Esophagus muscularis mucosa (tissue), 4 donors: ENCODE measurements around the gene NCLN. TPM values are rescaled to one million over a fixed set of nuclear protein-coding genes. Genes with fewer than 3 reads are reported as not detected.
"Not testable (repeated sequence)": the region's sequence is repeated elsewhere in the genome, so short reads cannot be mapped to it uniquely, and the experiment has no call there.

ENCODE experiments used
- DNase-seq: peaks from one replicate; pipeline ENCODE4 v3.0.0-alpha.2; 2017; ENCODE audit errors: extremely low spot score
- H3K27ac ChIP-seq, 4 donors: fragments of 200-600 bp; sonication (generic); replicated peaks in 1 of 4; 1 replicate in 3 of 4; 2 replicates in 1 of 4; pipeline ENCODE4 v1.5.1; 2016 to 2019; ENCODE audit warnings: mild to moderate bottlenecking in 1 of 4
- H3K27me3 ChIP-seq, 4 donors: fragments of 200-600 bp; sonication (generic); one replicate each; pipeline versions ENCODE4 v1.5.1 to v1.6.0; 2016 to 2019
- H3K36me3 ChIP-seq, 4 donors: fragments of 200-600 bp; sonication (generic); one replicate each; pipeline ENCODE4 v1.5.1; 2016 to 2019
- H3K4me1 ChIP-seq, 4 donors: fragments of 200-600 bp; sonication (generic); one replicate each; pipeline ENCODE4 v1.5.1; 2016 to 2019
- H3K4me3 ChIP-seq, 4 donors: fragments of 200-600 bp; sonication (generic); 1 replicate in 2 of 4; 2 replicates in 2 of 4; pipeline ENCODE4 v1.5.1; 2016 to 2019; ENCODE audit warnings: mild to moderate bottlenecking in 4 of 4, moderate library complexity in 1 of 4
- H3K9me3 ChIP-seq, 4 donors: fragments of 200-600 bp; sonication (generic); 1 replicate in 3 of 4; 2 replicates in 1 of 4; pipeline ENCODE4 v1.5.1; 2016 to 2019
- EP300 ChIP-seq: sonication (generic); formaldehyde crosslinking; IDR thresholded peaks from one replicate; pipeline ENCODE4 v1.6.1; 2017; ENCODE audit warnings: antibody characterized with exemption
- POLR2A ChIP-seq: fragments of 450-650 bp; IDR thresholded peaks from one replicate; pipeline ENCODE4 v1.6.1; 2017; ENCODE audit warnings: antibody characterized with exemption, moderate library complexity, mild to moderate bottlenecking, low read depth
- POLR2AphosphoS5 ChIP-seq, 2 donors: sonication (generic); formaldehyde crosslinking; IDR thresholded peaks; one replicate each; pipeline ENCODE4 v1.6.1; 2017; ENCODE audit warnings: antibody characterized with exemption in 2 of 2
- WGBS: methylation state at CpG from one replicate; pipeline ENCODE4 v1.1.5; 2018; 5-methylcytosine and 5-hydroxymethylcytosine counted together
- intact Hi-C: fragments of 100-400 bp; cut with DNase I; formaldehyde crosslinking; loops from one replicate; pipeline ENCODE4 v1.15.1; 2023
- total RNA-seq, 4 donors: library from RNA; depleted of rRNA; stranded (reverse); fragments of >200 nt; gene quantifications; one replicate each; pipeline versions ENCODE4 v1.1.0 to v1.2.1, GENCODE V29; 2016
- TF ChIP-seq, protein P1 (sequence below), 3 experiments: fragments of 200-600 bp in 2 of 3; fragments of 450-650 bp in 1 of 3; sonication (generic) in 2 of 3; IDR thresholded peaks; one replicate each; pipeline ENCODE4 v1.5.1; 2017 to 2019; ENCODE audit warnings: antibody characterized with exemption in 3 of 3, mild to moderate bottlenecking in 2 of 3, moderate library complexity in 1 of 3

NCLN gene
- total RNA-seq, 4 donors from 2014 or later, result 26.2 to 33.6 (median 29.7) TPM

DNA sequence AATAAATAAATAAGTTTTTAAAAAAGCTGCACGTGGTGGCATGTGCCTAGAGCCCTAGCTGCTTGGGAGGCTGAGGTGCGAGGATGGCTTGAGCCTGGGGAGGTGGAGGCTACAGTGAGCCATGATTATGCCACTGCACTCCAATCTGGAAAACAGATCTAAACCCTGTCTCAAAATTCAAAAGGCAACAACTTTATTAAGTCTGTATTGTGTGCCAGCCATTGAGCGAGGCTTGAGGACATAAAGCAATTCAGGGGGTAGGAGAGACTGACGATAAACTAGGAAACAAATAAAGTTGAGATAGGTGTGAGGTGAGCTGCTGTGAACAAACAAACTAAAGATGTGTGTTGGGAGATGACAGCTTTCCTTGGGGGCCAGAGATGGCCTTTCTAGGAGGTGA lies 47.4 kb downstream of the NCLN start:
- intact Hi-C loops, result no loop called here
- Histone ChIP-seq H3K9me3 (peaks cover 0 to under 1% (median 0%) of the 10 kb centered on the region in 4 donors), H3K4me1 (peaks cover 0 to 5% (median 0%) of the 10 kb centered on the region in 4 donors), H3K4me3 (no peak overlapping the region), H3K27ac (no peak overlapping the region), H3K36me3 (no peaks in the 10 kb centered on the region), H3K27me3 (peaks cover 0 to 64% (median 7%) of the 10 kb centered on the region in 4 donors)
- TF ChIP-seq, protein P1, sequence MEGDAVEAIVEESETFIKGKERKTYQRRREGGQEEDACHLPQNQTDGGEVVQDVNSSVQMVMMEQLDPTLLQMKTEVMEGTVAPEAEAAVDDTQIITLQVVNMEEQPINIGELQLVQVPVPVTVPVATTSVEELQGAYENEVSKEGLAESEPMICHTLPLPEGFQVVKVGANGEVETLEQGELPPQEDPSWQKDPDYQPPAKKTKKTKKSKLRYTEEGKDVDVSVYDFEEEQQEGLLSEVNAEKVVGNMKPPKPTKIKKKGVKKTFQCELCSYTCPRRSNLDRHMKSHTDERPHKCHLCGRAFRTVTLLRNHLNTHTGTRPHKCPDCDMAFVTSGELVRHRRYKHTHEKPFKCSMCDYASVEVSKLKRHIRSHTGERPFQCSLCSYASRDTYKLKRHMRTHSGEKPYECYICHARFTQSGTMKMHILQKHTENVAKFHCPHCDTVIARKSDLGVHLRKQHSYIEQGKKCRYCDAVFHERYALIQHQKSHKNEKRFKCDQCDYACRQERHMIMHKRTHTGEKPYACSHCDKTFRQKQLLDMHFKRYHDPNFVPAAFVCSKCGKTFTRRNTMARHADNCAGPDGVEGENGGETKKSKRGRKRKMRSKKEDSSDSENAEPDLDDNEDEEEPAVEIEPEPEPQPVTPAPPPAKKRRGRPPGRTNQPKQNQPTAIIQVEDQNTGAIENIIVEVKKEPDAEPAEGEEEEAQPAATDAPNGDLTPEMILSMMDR (IDR thresholded peaks at IDR 0.05), result no peak
- TF ChIP-seq POLR2A, result no peak
- no peak for TF ChIP-seq POLR2AphosphoS5 (IDR thresholded peaks at IDR 0.05)
- no peak for TF ChIP-seq EP300
- no peak for DNase-seq
- 71% methylated on average over 4 of the region's 4 CpGs for WGBS

DNA sequence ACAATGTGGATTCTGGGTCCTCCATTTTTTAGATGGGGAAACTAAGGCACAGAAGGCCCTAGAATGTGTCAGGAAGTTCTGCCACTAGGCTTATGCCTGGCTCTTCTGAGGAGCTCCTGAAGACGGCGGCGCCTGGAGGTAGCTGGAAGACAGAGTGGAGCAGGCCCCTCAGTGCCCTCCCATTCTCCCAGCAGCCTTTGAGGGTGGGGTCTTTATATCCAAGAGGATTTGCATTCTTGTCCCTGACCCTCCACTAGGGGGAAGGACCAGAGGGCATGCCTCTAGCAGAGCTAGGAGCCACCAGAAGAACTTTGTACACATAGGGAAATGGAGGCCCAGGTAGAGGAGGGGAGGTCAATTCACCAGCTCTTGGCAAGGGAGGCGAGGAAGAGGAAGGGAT lies 48.1 kb downstream of the NCLN start:
- Histone ChIP-seq H3K36me3 (no peaks in the 10 kb centered on the region), H3K27ac (no peak overlapping the region), H3K4me3 (no peak overlapping the region), H3K27me3 (peaks cover 0 to 57% (median 2%) of the 10 kb centered on the region in 4 donors), H3K9me3 (peaks cover 0 to 5% (median 0%) of the 10 kb centered on the region in 4 donors), H3K4me1 (no peaks in the 10 kb centered on the region)
- intact Hi-C loops, result no loop called here
- no peak for DNase-seq
- 60% methylated on average over 4 of the region's 4 CpGs for WGBS
- TF ChIP-seq POLR2AphosphoS5 (IDR thresholded peaks at IDR 0.05) (no peak), POLR2A (no peak), EP300 (no peak)
- TF ChIP-seq, protein P1 (IDR thresholded peaks at IDR 0.05), result no peak

DNA sequence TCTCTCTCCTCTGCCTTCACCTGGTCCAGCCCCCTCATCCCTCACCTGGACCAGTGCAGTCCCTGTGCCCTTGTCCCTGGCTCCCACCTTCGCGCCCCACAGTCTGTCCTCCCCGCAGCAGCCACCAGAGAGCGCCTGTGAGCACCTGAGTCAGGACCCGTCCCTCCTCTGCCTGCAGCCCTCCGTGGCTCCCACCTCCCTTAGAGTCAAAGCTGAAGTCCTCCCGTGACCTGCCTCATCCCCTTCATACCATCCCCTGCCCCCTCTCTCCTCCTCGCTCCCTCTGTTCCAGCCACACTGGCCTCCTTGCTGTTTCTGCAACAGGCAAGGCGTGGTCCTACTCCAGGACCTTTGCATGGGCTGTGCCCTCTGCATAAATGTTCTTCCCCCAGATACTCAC lies 49.1 kb downstream of the NCLN start:
- no peak for DNase-seq
- H3K27ac ChIP-seq, result no peak overlapping the region
- H3K4me3 ChIP-seq, result no peak overlapping the region
- WGBS, result 60% methylated on average over 9 of the region's 9 CpGs
- H3K27me3 ChIP-seq, result peaks cover 0 to 47% (median 0%) of the 10 kb centered on the region in 4 donors
- intact Hi-C loops, result no loop called here
- no peaks in the 10 kb centered on the region for H3K4me1 ChIP-seq
- no peak for TF ChIP-seq POLR2A
- TF ChIP-seq POLR2AphosphoS5 (IDR thresholded peaks at IDR 0.05), result no peak
- TF ChIP-seq, protein P1 (IDR thresholded peaks at IDR 0.05), result no peak
- no peak for TF ChIP-seq EP300
- peaks cover 0 to 5% (median 0%) of the 10 kb centered on the region in 4 donors for H3K9me3 ChIP-seq
- no peaks in the 10 kb centered on the region for H3K36me3 ChIP-seq

DNA sequence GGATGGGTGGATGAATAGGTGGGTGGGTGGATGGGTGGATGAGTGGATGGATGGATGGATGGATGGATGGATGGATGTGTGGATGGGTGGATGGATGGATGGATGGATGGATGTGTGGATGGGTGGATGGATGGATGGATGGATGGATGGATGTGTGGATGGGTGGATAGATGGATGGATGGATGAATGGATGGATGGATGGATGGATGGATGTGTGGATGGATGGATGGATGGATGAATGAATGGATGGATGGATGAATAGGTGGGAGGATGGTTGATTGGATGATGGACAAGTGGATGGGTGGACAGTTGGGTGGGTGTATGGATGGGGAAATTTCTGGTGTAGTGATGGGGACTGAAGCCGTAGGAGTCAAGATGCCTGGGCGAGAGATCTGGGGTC lies 49.9 kb downstream of the NCLN start:
- 89% methylated on average over 2 of the region's 2 CpGs for WGBS
- intact Hi-C loops, H3K36me3 ChIP-seq, H3K27ac ChIP-seq, H3K9me3 ChIP-seq, H3K4me1 ChIP-seq, H3K4me3 ChIP-seq, DNase-seq: not testable (repeated sequence)
- H3K27me3 ChIP-seq, result peaks cover 0 to 39% (median 0%) of the 10 kb centered on the region in 4 donors

DNA sequence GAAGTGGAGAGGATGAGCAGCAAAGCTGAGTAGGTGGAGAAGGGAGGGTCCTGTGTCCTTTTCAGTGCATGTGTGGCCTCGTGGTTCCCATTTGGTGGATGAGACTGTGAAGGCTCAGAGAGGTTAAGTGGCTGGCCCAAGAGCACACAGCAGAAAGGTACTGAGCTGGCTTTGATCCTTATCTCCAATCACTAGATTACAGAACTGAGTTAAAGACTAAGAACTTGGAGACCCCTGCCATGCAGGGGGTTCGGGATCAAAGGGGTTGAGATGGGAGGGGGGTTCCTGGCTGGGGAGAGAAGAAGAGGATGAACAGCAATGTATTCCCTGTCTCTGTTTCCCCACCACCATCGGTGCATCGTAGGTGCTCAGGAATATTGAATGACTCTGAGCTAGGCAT lies 50.5 kb downstream of the NCLN start:
- no peak overlapping the region for H3K27ac ChIP-seq
- WGBS, result 74% methylated on average over 4 of the region's 4 CpGs
- H3K4me3 ChIP-seq, result no peak overlapping the region
- H3K4me1 ChIP-seq, result no peaks in the 10 kb centered on the region
- DNase-seq, result no peak
- peaks cover 0 to 38% (median 0%) of the 10 kb centered on the region in 4 donors for H3K27me3 ChIP-seq
- peaks cover 0 to 5% (median 0%) of the 10 kb centered on the region in 4 donors for H3K9me3 ChIP-seq
- TF ChIP-seq POLR2A (no peak), POLR2AphosphoS5 (IDR thresholded peaks at IDR 0.05) (no peak)
- intact Hi-C loops, result no loop called here
- H3K36me3 ChIP-seq, result no peaks in the 10 kb centered on the region

DNA sequence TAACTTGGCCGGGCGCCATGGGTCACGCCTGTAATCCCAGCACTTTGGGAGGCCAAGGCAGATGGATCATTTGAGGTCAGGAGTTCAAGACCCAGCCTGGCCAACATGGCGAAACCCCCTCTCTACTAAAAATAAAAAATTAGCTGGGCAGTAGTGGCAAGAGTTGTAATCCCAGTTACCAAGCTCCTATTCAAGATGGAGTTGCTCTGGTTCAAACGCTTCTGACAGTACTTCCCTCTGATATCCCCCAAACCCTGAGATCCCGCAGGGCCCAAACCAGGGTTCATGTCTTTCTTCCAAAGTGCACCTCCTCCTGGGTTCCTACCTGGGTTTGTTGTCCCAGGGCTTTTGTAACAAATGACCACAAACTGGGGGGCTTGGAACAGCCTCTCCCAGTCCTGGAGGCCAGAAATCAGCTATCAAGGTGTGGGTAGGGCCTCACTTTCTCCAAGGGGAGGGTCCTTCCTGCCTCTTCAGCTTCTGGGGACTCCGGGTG lies 52.4 kb downstream of the NCLN start:
- TF ChIP-seq, protein P1 (IDR thresholded peaks at IDR 0.05), result no peak
- TF ChIP-seq POLR2AphosphoS5 (IDR thresholded peaks at IDR 0.05) (no peak), POLR2A (no peak), EP300 (no peak)
- intact Hi-C loops, result no loop called here
- WGBS, result 89% methylated on average over 7 of the region's 7 CpGs

More for the DNA sequence above, 52.4 kb downstream of the NCLN start:
- Histone ChIP-seq H3K4me1 (no peaks in the 10 kb centered on the region), H3K36me3 (no peaks in the 10 kb centered on the region), H3K27me3 (peaks cover 0 to 39% (median 0%) of the 10 kb centered on the region in 4 donors), H3K4me3 (no peak overlapping the region), H3K27ac (no peak overlapping the region), H3K9me3 (peaks cover 0 to 5% (median 0%) of the 10 kb centered on the region in 4 donors)
- no peak for DNase-seq
